GM12878 (cell line): ENCODE data around the gene KLHL36. TPM values are rescaled to one million over a fixed set of nuclear protein-coding genes. Genes with fewer than 3 reads are reported as not detected.

Source experiments
- ATAC-seq: fragments of 200-7000 bp; cut with Tn5 transposase; 3 replicates; pipeline ENCODE4 v1.9.1; 2020; ENCODE audit warnings: mild to moderate bottlenecking, moderate library complexity
- BruUV-seq: library from RNA; stranded (reverse); fragments of 400-500 nt; replicated peaks from 2 replicates; lab custom pipeline; 2021; lab: Mats Ljungman, UMichigan
- CTCF ChIA-PET: fragments of 300-600 bp; sonication (Branson Sonifier 250); formaldehyde crosslinking; extraction: SDS; loops from one replicate; lab custom pipeline; 2021; ENCODE audit warnings: inconsistent platforms; lab: Yijun Ruan, JAX
- POLR2A ChIA-PET: fragments of 350-600 bp; formaldehyde crosslinking; extraction: SDS; loops from one replicate; lab custom pipeline; 2021; ENCODE audit warnings: inconsistent platforms; lab: Charles Lee
- RAD21 ChIA-PET: fragments of 300-600 bp; sonication (Branson Sonifier 250); formaldehyde crosslinking; loops from one replicate; lab custom pipeline; 2023; ENCODE audit warnings: antibody characterized with exemption; ENCODE audit not compliant: unreplicated experiment; lab: Charles Lee
- SMC1A ChIA-PET: fragments of 300-600 bp; sonication (Branson Sonifier 250); formaldehyde crosslinking; loops from one replicate; lab custom pipeline; 2023; ENCODE audit not compliant: unreplicated experiment, uncharacterized antibody; lab: Charles Lee
- DNase-seq: peaks from one replicate; pipeline ENCODE4 v3.0.0-alpha.2; 2011; ENCODE audit warnings: low read depth, low spot score
- FAIRE-seq: peaks from 3 replicates; lab custom pipeline; 2011; peaks lifted over from hg19 to GRCh38; lab: Jason Lieb, UNC
- H2AFZ ChIP-seq: 2 replicates; pipeline ENCODE4 v1.6.0; 2011; ENCODE audit warnings: low read depth, low read length, control low read depth; ENCODE audit not compliant: control insufficient read depth
- H3K27ac ChIP-seq: 2 replicates; pipeline ENCODE4 v1.5.1; 2011; ENCODE audit warnings: control low read depth; ENCODE audit not compliant: control insufficient read depth, insufficient read depth
- H3K27me3 ChIP-seq, 2 experiments: replicated peaks in 1 of 2; 2 replicates each; pipeline versions ENCODE4 v1.6.0 to v1.6.1; 2011; ENCODE audit warnings: low read length in 1 of 2; ENCODE audit not compliant: control insufficient read depth in 2 of 2, insufficient read depth in 2 of 2
- H3K36me3 ChIP-seq, 2 experiments: 2 replicates each; pipeline ENCODE4 v1.5.1; 2011; ENCODE audit warnings: low read length in 1 of 2; ENCODE audit not compliant: control insufficient read depth in 2 of 2, insufficient read depth in 2 of 2
- H3K4me1 ChIP-seq: 2 replicates; pipeline ENCODE4 v1.6.1; 2011; ENCODE audit warnings: mild to moderate bottlenecking, low read length, moderate library complexity, mixed read lengths; ENCODE audit not compliant: control insufficient read depth, insufficient read depth
- H3K4me2 ChIP-seq: 2 replicates; pipeline ENCODE4 v1.6.0; 2011; ENCODE audit warnings: control low read depth; ENCODE audit not compliant: control insufficient read depth, insufficient read depth
- H3K4me3 ChIP-seq: fragments of 200-600 bp; sonication (generic); 2 replicates; pipeline ENCODE4 v1.5.1; 2016
- H3K79me2 ChIP-seq: 2 replicates; pipeline ENCODE4 v1.6.0; 2011; ENCODE audit warnings: low read length; ENCODE audit not compliant: control insufficient read depth, insufficient read depth
- H3K9ac ChIP-seq: 2 replicates; pipeline ENCODE4 v1.8.0; 2011; ENCODE audit warnings: low read length, control low read depth, mixed read lengths; ENCODE audit not compliant: control insufficient read depth, insufficient read depth
- H3K9me3 ChIP-seq: replicated peaks from 3 replicates; pipeline ENCODE4 v1.5.1; 2011; ENCODE audit warnings: mild to moderate bottlenecking, low read length; ENCODE audit not compliant: control insufficient read depth, insufficient read depth
- H4K20me1 ChIP-seq: 2 replicates; pipeline ENCODE4 v1.6.0; 2011; ENCODE audit not compliant: control insufficient read depth, insufficient read depth
- CBX3 ChIP-seq: fragments of 200-600 bp; sonication (generic); IDR thresholded peaks from 2 replicates; pipeline ENCODE4 v1.6.1; 2016; ENCODE audit warnings: low read depth, borderline replicate concordance
- E2F4 ChIP-seq: IDR thresholded peaks from 2 replicates; pipeline ENCODE4 v1.6.1; 2012; ENCODE audit warnings: low read depth, low read length, improper control_type of control experiment
- JUND ChIP-seq: IDR thresholded peaks from 2 replicates; pipeline ENCODE4 v1.6.1; 2012; ENCODE audit warnings: low read depth, mild to moderate bottlenecking, low read length, improper control_type of control experiment, moderate library complexity
- NR2F1 ChIP-seq: fragments of 450-650 bp; conservative IDR thresholded peaks from 2 replicates; pipeline ENCODE4 v1.6.1; 2017; ENCODE audit warnings: mild to moderate bottlenecking
- POLR2AphosphoS2 ChIP-seq: IDR thresholded peaks from 2 replicates; pipeline ENCODE4 v1.6.1; 2011; ENCODE audit warnings: low read depth, mild to moderate bottlenecking, low read length, improper control_type of control experiment, moderate library complexity
- POLR2AphosphoS5 ChIP-seq: IDR thresholded peaks from 2 replicates; pipeline ENCODE4 v1.6.1; 2011; ENCODE audit warnings: mild to moderate bottlenecking, low read length, inconsistent platforms
- WGBS: methylation state at CpG from one replicate; pipeline ENCODE4 v1.1.6; 2016; ENCODE audit warnings: low lambda C conversion rate; ENCODE audit not compliant: insufficient replicate concordance, insufficient coverage; ENCODE audit errors: missing lambda C conversion rate; 5-methylcytosine and 5-hydroxymethylcytosine counted together
- in situ Hi-C: fragments of 300-500 bp; cut with MboI; formaldehyde crosslinking; loops from 9 replicates; pipeline ENCODE4 v1.14.3; 2018; ENCODE audit warnings: mixed read lengths
- intact Hi-C: fragments of 100-400 bp; cut with micrococcal nuclease; formaldehyde crosslinking; loops from one replicate; pipeline ENCODE4 v1.14.2; 2022; ENCODE audit not compliant: unreplicated experiment
- polyA plus RNA-seq, 11 experiments: library from polyadenylated mRNA; depleted of rRNA in 4 of 11; unstranded in 6 of 11; stranded (reverse) in 5 of 11; fragments of >200 nt; fragmentation: Nextera tagmentation in 4 of 11; fragmentation: Illumina TruSeq in 1 of 11; extraction: Ambion mirVana in 4 of 11; extraction: Trizol in 1 of 11; gene quantifications; 1 replicate in 1 of 11; 2 replicates in 10 of 11; pipeline versions ENCODE4 v1.2.1 to v1.2.3, GENCODE V29; 2011 to 2016; ENCODE audit warnings: inconsistent platforms in 2 of 11, missing spikeins in 2 of 11, low read depth in 1 of 11
- total RNA-seq, 4 experiments: library from RNA; depleted of rRNA in 3 of 4; stranded (reverse); fragments of >200 nt in 3 of 4; fragmentation: Illumina TruSeq in 1 of 4; extraction: Trizol in 1 of 4; gene quantifications; 2 replicates each; pipeline versions ENCODE4 v1.2.1 to v1.2.3, GENCODE V29; 2013 to 2021
- TF ChIP-seq, protein P1 (sequence below): fragments of 450-650 bp; IDR thresholded peaks from 2 replicates; pipeline ENCODE4 v1.6.1; 2017; ENCODE audit warnings: borderline replicate concordance

KLHL36 gene
- total and polyA plus RNA-seq, 10 of the 15 experiments (the other 5 are each of a cell fraction or from before 2014, with no cell fraction given), result 2.6 to 45.3 (median 16.8) TPM

DNA sequence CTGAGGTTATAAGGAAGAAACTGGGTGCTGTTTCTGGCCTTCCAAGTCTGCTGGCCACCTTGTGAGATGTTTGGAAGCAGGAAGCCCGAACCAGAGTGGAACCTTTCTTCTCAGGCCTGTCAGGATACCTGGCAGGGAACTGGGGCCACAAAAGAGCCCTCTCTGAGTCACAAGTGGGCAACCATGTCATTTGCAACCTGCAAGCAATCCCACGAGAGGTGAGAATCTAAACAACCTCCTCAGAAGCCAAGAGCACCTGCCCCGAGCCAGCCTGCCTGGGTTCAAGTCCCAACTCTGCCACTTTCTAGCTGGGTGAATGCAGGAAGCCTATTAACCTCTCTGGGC lies 33.7 kb upstream of the KLHL36 start:
- peak overlapping the region; percentile 92 for H3K4me2 ChIP-seq
- peak overlapping the region; percentile 84 for H3K9ac ChIP-seq
- ChIA-PET POLR2A (interaction anchor here (1.1 to 10.6 kb wide), 3 partner anchors 14 to 107 kb away, joined by 4 to 214 read pairs (median 4); no protein-coding TSS in a partner anchor), CTCF (interaction anchor here (2.2 to 2.6 kb wide), 3 partner anchors 12 to 101 kb away, joined by 7 to 11 read pairs (median 9); no protein-coding TSS in a partner anchor), SMC1A (interaction anchor here (1.0 to 14.0 kb wide), 5 partner anchors 12 to 102 kb away, joined by 3 to 229 read pairs (median 4); no protein-coding TSS in a partner anchor), RAD21 (interaction anchor here (3.0 to 11.3 kb wide), 3 partner anchors 12 to 101 kb away, joined by 15 to 224 read pairs (median 194); no protein-coding TSS in a partner anchor)
- peaks cover 9% of the 10 kb centered on the region for H4K20me1 ChIP-seq
- in situ Hi-C loops (loop anchor here (25.0 kb wide), 1 partner anchor 948 kb away; no protein-coding TSS in a partner anchor), intact Hi-C loops (no loop called here)
- H3K4me1 ChIP-seq, result peaks cover 39% of the 10 kb centered on the region
- DNase-seq (no peak), ATAC-seq (no peak), FAIRE-seq (no peak)
- peaks cover 11% of the 10 kb centered on the region; the same call in 2 of the 3 replicates for H3K9me3 ChIP-seq
- peaks cover 78% of the 10 kb centered on the region for H3K79me2 ChIP-seq
- peak overlapping the region; percentile 99 for H3K4me3 ChIP-seq
- TF ChIP-seq CBX3, result no peak
- TF ChIP-seq POLR2AphosphoS5, result peak; percentile 15; the same call in 1 of the 2 replicates
- TF ChIP-seq JUND, result no peak
- no TSS peak for BruUV-seq
- no peaks in the 10 kb centered on the region for H3K27me3 ChIP-seq
- WGBS, result 15% methylated on average over 3 of the region's 3 CpGs
- no peak overlapping the region for H2AFZ ChIP-seq
- peaks cover 12 to 29% of the 10 kb centered on the region in 2 experiments for H3K36me3 ChIP-seq
- H3K27ac ChIP-seq, result peak overlapping the region; percentile 78

GRCh38 chr16:84614968-84615813 lies 33.1 kb upstream of the KLHL36 start:
- Histone ChIP-seq H3K79me2 (peaks cover 73% of the 10 kb centered on the region), H4K20me1 (peaks cover 9% of the 10 kb centered on the region), H3K36me3 (peaks cover 12 to 29% of the 10 kb centered on the region in 2 experiments), H3K9me3 (peaks cover 9% of the 10 kb centered on the region; the same call in 2 of the 3 replicates), H3K27me3 (no peaks in the 10 kb centered on the region), H3K4me3 (peak overlapping the region; percentile 99), H3K9ac (peak overlapping the region; percentile 84), H3K27ac (peak overlapping the region; percentile 78), H3K4me2 (peak overlapping the region; percentile 92), H2AFZ (no peak overlapping the region), H3K4me1 (peaks cover 43% of the 10 kb centered on the region)
- DNase-seq, result no peak
- no TSS peak for BruUV-seq
- ChIA-PET RAD21 (interaction anchor here (1.3 to 11.3 kb wide), 7 partner anchors 13 to 109 kb away, joined by 3 to 224 read pairs (median 6); no protein-coding TSS in a partner anchor), CTCF (interaction anchor here (0.8 to 2.7 kb wide), 10 partner anchors 9 to 111 kb away, joined by 3 to 17 read pairs (median 6); no protein-coding TSS in a partner anchor), SMC1A (interaction anchor here (1.0 to 14.0 kb wide), 7 partner anchors 13 to 107 kb away, joined by 3 to 229 read pairs (median 7); no protein-coding TSS in a partner anchor), POLR2A (interaction anchor here (0.5 to 10.6 kb wide), 7 partner anchors 14 to 108 kb away, joined by 3 to 214 read pairs (median 4); no protein-coding TSS in a partner anchor)
- no peak for FAIRE-seq
- in situ Hi-C loops, result loop anchor here (25.0 kb wide), 1 partner anchor 947 kb away; no protein-coding TSS in a partner anchor
- 33% methylated on average over 20 of the region's 20 CpGs for WGBS
- ATAC-seq, result no peak
- intact Hi-C loops, result no loop called here
- TF ChIP-seq NR2F1, result no peak
- TF ChIP-seq E2F4, result no peak
- TF ChIP-seq, protein P1, sequence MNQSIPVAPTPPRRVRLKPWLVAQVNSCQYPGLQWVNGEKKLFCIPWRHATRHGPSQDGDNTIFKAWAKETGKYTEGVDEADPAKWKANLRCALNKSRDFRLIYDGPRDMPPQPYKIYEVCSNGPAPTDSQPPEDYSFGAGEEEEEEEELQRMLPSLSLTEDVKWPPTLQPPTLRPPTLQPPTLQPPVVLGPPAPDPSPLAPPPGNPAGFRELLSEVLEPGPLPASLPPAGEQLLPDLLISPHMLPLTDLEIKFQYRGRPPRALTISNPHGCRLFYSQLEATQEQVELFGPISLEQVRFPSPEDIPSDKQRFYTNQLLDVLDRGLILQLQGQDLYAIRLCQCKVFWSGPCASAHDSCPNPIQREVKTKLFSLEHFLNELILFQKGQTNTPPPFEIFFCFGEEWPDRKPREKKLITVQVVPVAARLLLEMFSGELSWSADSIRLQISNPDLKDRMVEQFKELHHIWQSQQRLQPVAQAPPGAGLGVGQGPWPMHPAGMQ, result no peak
- no peak for TF ChIP-seq POLR2AphosphoS2
